Measurements from ENCODE around the gene FAM131A.

DNA sequence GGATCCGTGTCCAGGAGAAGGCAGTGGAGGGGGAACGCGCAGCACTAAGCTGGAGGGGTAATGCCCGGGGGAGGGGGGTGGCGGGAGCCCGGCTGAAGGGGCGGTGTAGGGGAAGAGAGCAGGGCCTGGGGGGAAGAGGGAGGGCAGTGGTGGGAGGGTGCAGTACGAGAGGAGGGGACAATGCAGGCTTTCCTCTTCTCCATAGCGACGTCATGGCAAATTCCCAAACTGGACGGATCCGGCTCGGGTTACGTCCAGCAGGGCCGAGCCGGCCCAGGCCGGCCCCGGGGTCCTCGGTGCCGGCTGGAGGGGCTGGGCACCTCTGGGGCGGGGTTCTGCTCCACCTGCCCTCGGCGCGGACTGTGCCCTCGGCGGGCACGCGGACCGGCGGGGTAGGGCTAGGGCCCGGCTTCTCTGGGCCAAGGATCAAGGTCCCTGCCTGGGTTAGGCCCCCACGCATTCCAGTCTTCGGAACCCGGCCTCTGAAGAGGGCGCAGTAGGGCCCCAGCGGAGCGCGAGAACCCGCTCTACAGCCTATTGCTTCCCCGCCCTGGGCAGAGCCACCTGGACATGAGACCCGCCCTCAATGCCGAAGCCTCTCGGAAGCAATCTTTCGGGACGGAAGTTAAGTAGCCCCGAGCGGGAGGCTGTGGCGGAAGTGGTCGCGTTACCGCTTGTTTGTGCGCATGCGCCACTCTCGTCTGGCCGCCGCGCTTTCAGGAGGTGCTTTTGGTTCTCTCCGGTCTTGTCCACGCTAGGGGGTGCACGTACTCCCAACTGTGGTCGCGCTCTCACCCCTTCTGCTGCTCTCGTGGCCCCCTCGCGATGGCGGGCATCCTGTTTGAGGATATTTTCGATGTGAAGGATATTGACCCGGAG is 25.5 kb downstream of the FAM131A start:
- TF ChIP-seq TAF1 (IDR thresholded peaks at IDR 0.05; ENCODE audit: borderline replicate concordance, low read depth, low read length) (peak; percentile 76; the same call in 1 of the 2 replicates), POLR2A (IDR thresholded peaks at IDR 0.05; ENCODE audit: low read depth, low read length) (peak; percentile 79; the same call in 1 of the 2 replicates), POLR2AphosphoS5 (IDR thresholded peaks at IDR 0.05; ENCODE audit: low read depth, low read length) (peak; percentile 80)

All from GM12892 (cell line).